Measurements from ENCODE around the gene PCCA. TPM values are rescaled to one million over a fixed set of nuclear protein-coding genes. Genes with fewer than 3 reads are reported as not detected.

PCCA gene
- polyA plus RNA-seq, 3 donors = 49.4 to 64.3 (median 54.2) TPM

GRCh38 chr13:100403675-100404074 lies 314.8 kb downstream of the PCCA start:
- no peak for DNase-seq (ENCODE audit: extremely low read depth in 1 of 11, low read depth in 9 of 11, low spot score in 4 of 11)

DNA sequence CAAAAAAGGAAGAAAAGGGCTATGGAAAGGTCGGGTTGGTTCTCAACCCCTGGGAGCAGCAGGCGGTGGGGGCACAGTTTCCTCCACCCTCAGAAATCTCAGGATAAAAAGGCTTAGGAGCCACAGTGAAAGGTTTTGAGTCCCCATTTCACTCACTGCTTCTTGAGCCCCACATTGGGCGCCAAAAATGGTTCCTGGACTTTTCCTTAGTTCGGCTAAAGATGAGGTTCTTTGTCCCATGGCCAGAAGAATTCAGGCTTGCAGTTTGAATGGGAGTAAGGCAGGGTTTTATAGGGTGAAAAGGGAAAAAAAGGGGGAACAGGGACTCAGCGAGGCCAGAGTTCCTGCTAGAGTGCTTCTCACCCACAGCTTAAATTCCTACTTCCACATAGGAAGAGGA lies 320.2 kb downstream of the PCCA start:
- no peak for DNase-seq (ENCODE audit: extremely low read depth in 1 of 11, low read depth in 9 of 11, low spot score in 4 of 11)

GRCh38 chr13:100423375-100423774 lies 334.5 kb downstream of the PCCA start:
- no peak for DNase-seq (ENCODE audit: extremely low read depth in 1 of 11, low read depth in 9 of 11, low spot score in 4 of 11)

DNA sequence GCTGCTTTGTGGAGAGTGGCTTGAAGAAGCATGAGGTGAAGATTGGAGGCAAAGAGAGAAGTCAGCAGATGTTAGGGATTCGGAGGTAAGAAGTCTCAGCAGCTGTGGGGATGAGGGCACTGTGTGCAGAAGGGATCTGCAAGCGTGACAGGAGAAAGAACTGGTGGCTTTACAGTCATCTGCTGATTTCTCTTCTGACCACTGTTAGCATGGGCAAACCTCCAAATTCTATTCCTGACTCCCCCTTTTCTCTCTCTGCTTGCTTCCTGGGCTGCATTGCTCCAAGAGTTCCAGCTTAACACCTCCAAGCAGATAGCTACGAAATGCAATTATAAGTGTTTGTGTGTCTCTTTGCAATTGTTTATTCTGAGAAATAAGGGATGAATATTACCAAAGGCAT lies 340.1 kb downstream of the PCCA start:
- no peak for DNase-seq (ENCODE audit: extremely low read depth in 1 of 11, low read depth in 9 of 11, low spot score in 4 of 11)

- DNase-seq (ENCODE audit: extremely low read depth in 1 of 11, low read depth in 9 of 11, low spot score in 4 of 11) = no peak
These were observed 343.7 kb downstream of the PCCA start for GRCh38 chr13:100432611-100433010.

GRCh38 chr13:100433475-100433874 lies 344.6 kb downstream of the PCCA start:
- DNase-seq (ENCODE audit: extremely low read depth in 1 of 11, low read depth in 9 of 11, low spot score in 4 of 11) = no peak

DNA sequence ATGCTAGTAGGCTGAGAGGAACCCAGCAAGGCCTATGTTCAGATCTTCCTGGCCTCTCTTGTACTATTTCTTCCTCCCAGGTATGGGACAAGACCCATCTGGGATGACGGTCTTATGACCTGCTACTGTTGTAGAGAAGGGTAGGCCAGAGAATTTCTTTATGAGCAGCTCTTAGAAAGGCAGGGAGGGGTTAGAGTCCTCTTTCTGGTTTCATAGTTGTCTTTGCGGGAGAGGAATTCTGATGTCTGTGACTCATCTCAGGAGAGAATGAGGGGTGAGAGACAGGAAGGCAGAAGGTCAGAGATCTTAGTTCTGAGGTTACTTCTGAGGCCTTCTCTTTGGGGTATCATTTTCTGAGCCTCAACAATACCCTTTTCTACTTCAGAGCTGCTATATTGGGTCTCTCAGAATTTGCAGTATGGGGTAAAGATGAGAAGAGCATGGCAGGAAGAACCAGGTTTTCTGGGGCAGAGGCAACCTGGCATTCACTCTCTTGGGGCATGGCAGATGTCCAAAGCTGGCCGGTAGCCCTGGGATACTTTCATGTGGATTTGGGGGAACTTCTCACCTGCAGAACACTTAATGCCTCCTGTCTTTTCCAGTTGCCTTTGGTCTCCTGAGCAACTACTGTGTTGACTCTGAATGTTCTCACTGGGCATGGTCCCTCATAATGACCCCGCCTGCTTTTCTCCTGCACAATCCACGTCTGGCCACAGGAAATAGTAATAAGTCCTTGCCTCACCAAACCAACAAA lies 345.3 kb downstream of the PCCA start:
- DNase-seq (ENCODE audit: extremely low read depth in 1 of 11, low read depth in 9 of 11, low spot score in 4 of 11) = no peak

GRCh38 chr13:100436099-100436498 lies 347.2 kb downstream of the PCCA start:
- no peak for DNase-seq (ENCODE audit: extremely low read depth in 1 of 11, low read depth in 9 of 11, low spot score in 4 of 11)

- DNase-seq (ENCODE audit: extremely low read depth in 1 of 11, low read depth in 9 of 11, low spot score in 4 of 11) = peak in 1 of 11 donors; percentile 22
These were observed 349.3 kb downstream of the PCCA start for GRCh38 chr13:100438059-100438788.

- DNase-seq (ENCODE audit: extremely low read depth in 1 of 11, low read depth in 9 of 11, low spot score in 4 of 11) = no peak
These were observed 350.5 kb downstream of the PCCA start for GRCh38 chr13:100439247-100439970.

- DNase-seq (ENCODE audit: extremely low read depth in 1 of 11, low read depth in 9 of 11, low spot score in 4 of 11) = no peak
These were observed 352.0 kb downstream of the PCCA start for GRCh38 chr13:100440751-100441425.

DNA sequence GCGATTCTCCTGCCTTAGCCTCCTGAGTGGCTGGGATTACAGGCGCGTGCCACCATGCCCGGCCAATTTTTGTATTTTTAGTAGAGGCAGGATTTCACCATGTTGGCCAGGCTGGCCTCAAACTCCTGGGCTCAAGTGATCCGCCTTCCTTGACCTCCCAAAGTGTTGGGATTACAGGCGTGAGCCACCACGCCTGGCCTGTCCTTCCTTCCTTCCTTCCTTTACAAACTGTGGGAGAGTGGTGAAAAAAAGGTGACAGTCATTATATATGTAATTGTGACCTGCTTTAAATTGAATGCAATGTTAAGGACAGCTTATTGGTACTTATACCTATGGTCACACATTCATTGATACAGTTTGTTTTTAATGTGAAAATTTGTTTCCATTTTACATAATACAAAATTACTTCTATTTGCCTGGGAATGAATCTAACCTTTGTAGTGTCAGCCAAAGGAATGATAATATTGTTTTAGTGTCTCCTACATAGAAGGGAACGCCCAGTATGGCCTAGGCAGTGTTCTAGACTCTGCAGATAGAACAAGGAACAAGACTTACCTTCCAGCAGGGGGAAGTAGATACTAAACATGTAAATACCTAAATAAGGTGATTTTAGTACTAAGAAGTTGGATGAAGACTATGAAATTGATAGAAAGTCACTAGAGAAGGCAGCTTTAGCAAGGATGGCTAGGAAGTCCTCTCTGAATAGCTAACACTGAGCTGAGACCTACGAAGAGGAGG lies 353.4 kb downstream of the PCCA start:
- DNase-seq (ENCODE audit: extremely low read depth in 1 of 11, low read depth in 9 of 11, low spot score in 4 of 11) = no peak

DNA sequence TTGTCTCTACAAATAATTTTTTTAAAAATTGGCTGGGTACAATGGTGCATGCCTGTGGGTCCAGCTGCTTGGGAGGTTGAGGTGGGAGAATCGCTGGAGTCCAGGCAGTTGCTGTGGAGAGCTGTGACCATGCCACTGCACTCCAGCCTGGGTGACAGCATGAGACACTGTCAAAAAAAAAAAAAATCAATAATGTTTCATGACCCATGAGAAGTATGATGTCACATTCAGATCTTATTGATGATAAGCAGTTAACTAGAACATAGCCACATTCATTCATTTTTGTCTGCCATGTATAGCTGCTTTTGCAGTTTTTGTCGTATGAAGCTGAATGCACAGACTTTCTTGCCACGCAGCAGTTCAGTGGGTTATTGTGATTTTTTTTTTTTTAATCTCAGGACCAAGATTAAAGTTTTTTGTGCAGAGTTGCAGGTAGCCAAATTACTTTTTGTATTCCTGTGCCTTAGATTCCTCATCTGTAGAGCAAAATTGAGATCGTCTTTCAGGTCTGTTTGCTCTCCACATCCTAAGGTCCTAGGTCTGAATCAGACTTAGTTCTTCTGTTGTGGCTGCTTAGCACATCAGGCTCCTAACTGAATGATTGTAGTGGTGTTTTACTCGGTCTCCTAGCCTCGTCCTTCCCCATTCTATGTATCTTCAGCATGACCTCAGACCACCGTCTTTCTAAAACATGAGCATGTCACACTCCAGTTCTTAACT lies 354.5 kb downstream of the PCCA start:
- DNase-seq (ENCODE audit: extremely low read depth in 1 of 11, low read depth in 9 of 11, low spot score in 4 of 11) = no peak

DNA sequence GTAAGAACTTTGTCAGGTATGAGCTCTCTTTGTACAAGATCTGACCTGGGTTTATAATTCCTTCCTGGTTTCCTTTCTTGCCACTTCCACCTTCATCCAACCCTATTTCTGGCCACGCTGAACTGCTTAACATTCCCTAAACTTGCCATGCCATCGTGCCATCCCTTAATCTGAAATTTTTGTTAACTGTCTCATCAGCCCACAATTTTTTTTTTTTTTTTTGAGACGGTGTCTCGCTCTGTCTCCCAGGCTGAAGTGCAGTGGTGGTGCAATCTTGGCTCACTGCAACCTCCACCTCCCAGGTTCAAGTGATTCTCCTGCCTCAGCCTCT lies 355.1 kb downstream of the PCCA start:
- DNase-seq (ENCODE audit: extremely low read depth in 1 of 11, low read depth in 9 of 11, low spot score in 4 of 11) = no peak

DNA sequence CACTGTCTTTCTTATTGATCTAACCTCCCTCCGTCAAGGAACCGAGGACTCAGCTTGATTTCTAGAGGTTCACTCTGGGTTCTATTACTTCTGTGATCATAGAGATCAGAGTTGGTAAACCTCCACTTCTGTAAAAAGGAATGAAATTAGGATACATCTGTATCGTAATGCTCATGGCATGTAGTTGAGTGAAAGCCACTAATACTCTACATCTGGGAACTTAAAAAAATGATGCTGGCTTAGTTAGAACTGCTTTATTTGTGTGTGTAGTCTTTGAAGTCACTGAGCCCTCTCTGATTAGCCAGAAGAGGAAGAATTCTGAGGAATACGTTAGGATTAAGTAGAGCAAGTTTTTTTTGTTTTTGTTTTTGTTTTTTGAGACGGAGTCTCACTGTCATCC lies 358.9 kb downstream of the PCCA start:
- no peak for DNase-seq (ENCODE audit: extremely low read depth in 1 of 11, low read depth in 9 of 11, low spot score in 4 of 11)

- DNase-seq (ENCODE audit: extremely low read depth in 1 of 11, low read depth in 9 of 11, low spot score in 4 of 11) = no peak
These were observed 363.0 kb downstream of the PCCA start for GRCh38 chr13:100451923-100452322.

DNA sequence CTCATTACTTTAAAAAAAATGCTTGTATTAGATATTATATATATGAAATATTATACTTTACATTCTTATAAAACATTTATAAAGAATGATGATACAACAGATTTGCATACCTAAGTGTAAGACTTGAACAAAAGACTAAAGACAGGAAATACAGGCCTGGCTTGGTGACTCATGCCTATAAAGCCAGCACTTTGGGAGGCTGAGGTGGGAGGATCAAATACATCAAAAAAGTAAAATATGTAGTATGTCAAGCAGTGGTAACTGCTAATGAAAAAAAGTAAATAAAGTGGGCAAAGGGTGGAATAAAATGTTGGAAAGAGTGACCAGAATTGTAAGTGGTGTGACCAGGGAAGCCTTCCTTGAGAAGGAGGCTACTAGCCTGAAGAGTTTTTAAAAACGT lies 366.0 kb downstream of the PCCA start:
- no peak for DNase-seq (ENCODE audit: extremely low read depth in 1 of 11, low read depth in 9 of 11, low spot score in 4 of 11)

- DNase-seq (ENCODE audit: extremely low read depth in 1 of 11, low read depth in 9 of 11, low spot score in 4 of 11) = no peak
These were observed 369.8 kb downstream of the PCCA start for GRCh38 chr13:100458673-100459072.
